Prostate gland (tissue), 2 donors: ENCODE measurements around the gene TBC1D5.

Experiments
- POLR2AphosphoS5 ChIP-seq: sonication (generic); formaldehyde crosslinking; IDR thresholded peaks from one replicate; pipeline ENCODE4 v1.6.1; 2017; ENCODE audit warnings: antibody characterized with exemption
- TF ChIP-seq, protein P1 (sequence below), 4 experiments: fragments of 200-600 bp in 2 of 4; fragments of 450-650 bp in 2 of 4; sonication (generic) in 2 of 4; IDR thresholded peaks; 1 replicate in 3 of 4; 2 replicates in 1 of 4; pipeline ENCODE4 v1.5.1; 2016 to 2019; ENCODE audit warnings: antibody characterized with exemption in 4 of 4, mild to moderate bottlenecking in 2 of 4, moderate library complexity in 2 of 4

- TF ChIP-seq, protein P1, sequence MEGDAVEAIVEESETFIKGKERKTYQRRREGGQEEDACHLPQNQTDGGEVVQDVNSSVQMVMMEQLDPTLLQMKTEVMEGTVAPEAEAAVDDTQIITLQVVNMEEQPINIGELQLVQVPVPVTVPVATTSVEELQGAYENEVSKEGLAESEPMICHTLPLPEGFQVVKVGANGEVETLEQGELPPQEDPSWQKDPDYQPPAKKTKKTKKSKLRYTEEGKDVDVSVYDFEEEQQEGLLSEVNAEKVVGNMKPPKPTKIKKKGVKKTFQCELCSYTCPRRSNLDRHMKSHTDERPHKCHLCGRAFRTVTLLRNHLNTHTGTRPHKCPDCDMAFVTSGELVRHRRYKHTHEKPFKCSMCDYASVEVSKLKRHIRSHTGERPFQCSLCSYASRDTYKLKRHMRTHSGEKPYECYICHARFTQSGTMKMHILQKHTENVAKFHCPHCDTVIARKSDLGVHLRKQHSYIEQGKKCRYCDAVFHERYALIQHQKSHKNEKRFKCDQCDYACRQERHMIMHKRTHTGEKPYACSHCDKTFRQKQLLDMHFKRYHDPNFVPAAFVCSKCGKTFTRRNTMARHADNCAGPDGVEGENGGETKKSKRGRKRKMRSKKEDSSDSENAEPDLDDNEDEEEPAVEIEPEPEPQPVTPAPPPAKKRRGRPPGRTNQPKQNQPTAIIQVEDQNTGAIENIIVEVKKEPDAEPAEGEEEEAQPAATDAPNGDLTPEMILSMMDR (IDR thresholded peaks at IDR 0.05), result no peak
- no peak for TF ChIP-seq POLR2AphosphoS5
Observed at GRCh38 chr3:17120115-17120514, 622.3 kb downstream of the TBC1D5 start.
